ENCODE data around the gene EIF4E1B.

The EIF4E1B gene

DNA sequence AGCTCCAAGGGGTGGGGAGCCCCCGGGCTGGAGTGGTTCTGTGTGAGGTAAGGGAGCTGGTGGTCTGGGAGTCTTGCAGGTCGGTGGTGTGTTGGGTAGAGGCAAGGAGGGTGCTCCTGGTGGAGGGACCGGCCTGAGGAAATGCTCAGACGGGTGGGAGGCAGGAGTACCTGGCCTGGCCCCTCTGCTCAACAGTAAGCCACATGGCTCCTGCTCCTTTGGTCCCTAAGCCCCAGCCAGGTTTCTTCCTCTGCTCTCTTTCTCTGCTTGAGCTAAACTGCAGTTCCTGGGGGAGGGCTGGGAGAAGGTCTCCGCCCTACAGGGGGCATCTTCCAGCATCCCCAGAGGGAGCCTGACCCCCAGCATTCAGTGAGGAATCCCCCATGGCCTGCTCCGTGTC, 34.0 kb downstream of the EIF4E1B start:
- Histone ChIP-seq H3F3A (ENCODE audit: control insufficient read depth, insufficient read depth) (no peaks in the 10 kb centered on the region), H3K4me3 (ENCODE audit: low read length) (no peak overlapping the region), H4K20me1 (ENCODE audit: control insufficient read depth, insufficient read depth, low read depth, low read length) (no peaks in the 10 kb centered on the region), H3K4me2 (ENCODE audit: low read length) (no peak overlapping the region), H3K79me2 (ENCODE audit: control insufficient read depth, low read length) (no peaks in the 10 kb centered on the region), H3K9me2 (replicated peaks; ENCODE audit: control insufficient read depth, low read length) (no peaks in the 10 kb centered on the region), H3K4me1 (ENCODE audit: control insufficient read depth, low read length) (no peaks in the 10 kb centered on the region), H3K9me3 (ENCODE audit: control insufficient read depth, insufficient read depth, low read length) (no peaks in the 10 kb centered on the region), H3K27me3 (ENCODE audit: control insufficient read depth, low read length) (peaks cover 12% of the 10 kb centered on the region), H3K27ac (ENCODE audit: low read depth, low read length) (no peak overlapping the region), H3K36me3 (ENCODE audit: control insufficient read depth, low read length) (no peaks in the 10 kb centered on the region)
- no peak for TF ChIP-seq CTCF (IDR thresholded peaks at IDR 0.05; ENCODE audit: low read depth, low read length, poor library complexity, severe bottlenecking)
- no peak for TF ChIP-seq EZH2phosphoT487 (IDR thresholded peaks at IDR 0.05; ENCODE audit: borderline replicate concordance, low read length)

GRCh38 chr5:176664886-176665285, 34.4 kb downstream of the EIF4E1B start:
- Histone ChIP-seq H3K9me3 (ENCODE audit: control insufficient read depth, insufficient read depth, low read length) (no peaks in the 10 kb centered on the region), H3K4me1 (ENCODE audit: control insufficient read depth, low read length) (no peaks in the 10 kb centered on the region), H3F3A (ENCODE audit: control insufficient read depth, insufficient read depth) (no peaks in the 10 kb centered on the region), H3K27ac (ENCODE audit: low read depth, low read length) (no peak overlapping the region), H3K4me2 (ENCODE audit: low read length) (no peak overlapping the region), H3K36me3 (ENCODE audit: control insufficient read depth, low read length) (no peaks in the 10 kb centered on the region), H3K27me3 (ENCODE audit: control insufficient read depth, low read length) (peaks cover 13% of the 10 kb centered on the region), H3K79me2 (ENCODE audit: control insufficient read depth, low read length) (no peaks in the 10 kb centered on the region), H3K9me2 (replicated peaks; ENCODE audit: control insufficient read depth, low read length) (no peaks in the 10 kb centered on the region), H3K4me3 (ENCODE audit: low read length) (no peak overlapping the region), H4K20me1 (ENCODE audit: control insufficient read depth, insufficient read depth, low read depth, low read length) (no peaks in the 10 kb centered on the region)
- TF ChIP-seq EZH2phosphoT487 (IDR thresholded peaks at IDR 0.05; ENCODE audit: borderline replicate concordance, low read length), result no peak
- TF ChIP-seq CTCF (IDR thresholded peaks at IDR 0.05; ENCODE audit: low read depth, low read length, poor library complexity, severe bottlenecking), result no peak

GRCh38 chr5:176665517-176665916, 35.0 kb downstream of the EIF4E1B start:
- H3K9me2 ChIP-seq (replicated peaks; ENCODE audit: control insufficient read depth, low read length), result no peaks in the 10 kb centered on the region
- TF ChIP-seq CTCF (IDR thresholded peaks at IDR 0.05; ENCODE audit: low read depth, low read length, poor library complexity, severe bottlenecking), result no peak
- no peak for TF ChIP-seq EZH2phosphoT487 (IDR thresholded peaks at IDR 0.05; ENCODE audit: borderline replicate concordance, low read length)
- H3K79me2 ChIP-seq (ENCODE audit: control insufficient read depth, low read length), result no peaks in the 10 kb centered on the region
- H3K9me3 ChIP-seq (ENCODE audit: control insufficient read depth, insufficient read depth, low read length), result no peaks in the 10 kb centered on the region
- peaks cover 13% of the 10 kb centered on the region for H3K27me3 ChIP-seq (ENCODE audit: control insufficient read depth, low read length)
- no peak overlapping the region for H3K4me3 ChIP-seq (ENCODE audit: low read length)
- H3K27ac ChIP-seq (ENCODE audit: low read depth, low read length), result no peak overlapping the region
- H4K20me1 ChIP-seq (ENCODE audit: control insufficient read depth, insufficient read depth, low read depth, low read length), result no peaks in the 10 kb centered on the region
- H3F3A ChIP-seq (ENCODE audit: control insufficient read depth, insufficient read depth), result no peaks in the 10 kb centered on the region
- no peak overlapping the region for H3K4me2 ChIP-seq (ENCODE audit: low read length)
- no peaks in the 10 kb centered on the region for H3K36me3 ChIP-seq (ENCODE audit: control insufficient read depth, low read length)
- H3K4me1 ChIP-seq (ENCODE audit: control insufficient read depth, low read length), result no peaks in the 10 kb centered on the region

GRCh38 chr5:176667637-176668036, 37.2 kb downstream of the EIF4E1B start:
- TF ChIP-seq EZH2phosphoT487 (IDR thresholded peaks at IDR 0.05; ENCODE audit: borderline replicate concordance, low read length) (no peak), CTCF (IDR thresholded peaks at IDR 0.05; ENCODE audit: low read depth, low read length, poor library complexity, severe bottlenecking) (no peak)
- H3K27me3 ChIP-seq (ENCODE audit: control insufficient read depth, low read length), result peaks cover 10% of the 10 kb centered on the region
- H3K79me2 ChIP-seq (ENCODE audit: control insufficient read depth, low read length), result no peaks in the 10 kb centered on the region
- no peaks in the 10 kb centered on the region for H3K4me1 ChIP-seq (ENCODE audit: control insufficient read depth, low read length)
- no peaks in the 10 kb centered on the region for H4K20me1 ChIP-seq (ENCODE audit: control insufficient read depth, insufficient read depth, low read depth, low read length)
- no peaks in the 10 kb centered on the region for H3K9me2 ChIP-seq (replicated peaks; ENCODE audit: control insufficient read depth, low read length)
- no peak overlapping the region for H3K4me2 ChIP-seq (ENCODE audit: low read length)
- no peak overlapping the region for H3K4me3 ChIP-seq (ENCODE audit: low read length)
- no peaks in the 10 kb centered on the region for H3K36me3 ChIP-seq (ENCODE audit: control insufficient read depth, low read length)
- no peaks in the 10 kb centered on the region for H3F3A ChIP-seq (ENCODE audit: control insufficient read depth, insufficient read depth)
- no peaks in the 10 kb centered on the region for H3K9me3 ChIP-seq (ENCODE audit: control insufficient read depth, insufficient read depth, low read length)
- H3K27ac ChIP-seq (ENCODE audit: low read depth, low read length), result no peak overlapping the region

Data from DOHH2 (cell line).